Measurements from ENCODE around the gene PTAFR.

The PTAFR gene

DNA sequence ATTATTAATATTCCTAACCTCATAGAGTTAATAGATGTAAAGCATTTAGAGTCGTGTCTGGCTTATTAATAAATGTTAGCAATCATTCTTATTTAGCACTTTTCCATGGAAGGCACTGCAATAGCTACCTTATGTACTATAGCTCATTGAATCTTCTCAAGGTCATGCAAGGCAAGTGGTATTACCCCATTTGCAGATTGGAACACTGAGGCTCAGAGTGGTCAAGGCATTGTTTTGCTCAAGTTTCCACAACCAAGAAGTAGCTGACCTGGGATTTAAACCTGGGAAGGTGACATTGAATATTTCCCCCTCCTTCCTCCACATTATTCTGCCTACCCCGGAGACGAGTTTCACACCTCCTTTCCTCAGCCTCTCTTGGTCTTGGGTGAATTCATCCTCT is 50.3 kb downstream of the PTAFR start:
- Histone ChIP-seq H4K20me1 (no peaks in the 10 kb centered on the region), H3K9ac (no peak overlapping the region), H3K9me3 (no peaks in the 10 kb centered on the region), H3K27ac (no peak overlapping the region), H3K27me3 (no peaks in the 10 kb centered on the region), H3K36me3 (no peaks in the 10 kb centered on the region), H3K4me1 (peaks cover 31% of the 10 kb centered on the region), H3K4me3 (no peak overlapping the region), H3K4me2 (peak overlapping the region; percentile 29)
- no peak for TF ChIP-seq Cebpa-rat (IDR thresholded peaks at IDR 0.05)

DNA sequence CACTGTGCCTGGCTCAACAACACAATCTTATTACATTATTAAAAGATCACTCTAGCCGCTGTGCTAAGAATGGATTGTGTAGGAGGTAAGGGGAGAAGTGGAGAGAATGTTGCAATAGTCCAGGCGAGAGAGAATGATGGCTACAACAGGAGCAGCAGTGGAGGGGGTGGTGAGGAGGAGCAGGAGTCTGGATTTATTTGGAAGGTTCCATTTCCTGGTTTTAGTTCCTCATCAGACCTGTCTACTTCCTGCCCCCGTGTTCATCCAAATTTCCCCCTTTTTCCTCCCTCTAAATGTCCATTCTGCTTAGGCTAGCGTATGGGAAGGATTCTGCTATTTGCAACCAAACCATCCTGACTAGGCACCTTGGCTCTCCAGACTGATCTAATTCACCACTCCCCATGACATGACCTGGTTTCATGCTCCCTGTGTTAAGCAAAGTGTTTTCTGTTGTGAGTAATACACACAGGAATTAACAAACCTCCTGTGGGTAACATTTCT is 53.0 kb downstream of the PTAFR start:
- Histone ChIP-seq H3K4me1 (peaks cover 31% of the 10 kb centered on the region), H3K27me3 (no peaks in the 10 kb centered on the region), H3K4me3 (no peak overlapping the region), H4K20me1 (no peaks in the 10 kb centered on the region), H3K4me2 (0 out of 2 replicates have a peak overlapping the region, but pooled peaks have one; percentile 0), H3K36me3 (no peaks in the 10 kb centered on the region), H3K9me3 (no peaks in the 10 kb centered on the region), H3K9ac (no peak overlapping the region), H3K27ac (0 out of 2 replicates have a peak overlapping the region, but pooled peaks have one; percentile 13)
- no peak for TF ChIP-seq Cebpa-rat (IDR thresholded peaks at IDR 0.05)

DNA sequence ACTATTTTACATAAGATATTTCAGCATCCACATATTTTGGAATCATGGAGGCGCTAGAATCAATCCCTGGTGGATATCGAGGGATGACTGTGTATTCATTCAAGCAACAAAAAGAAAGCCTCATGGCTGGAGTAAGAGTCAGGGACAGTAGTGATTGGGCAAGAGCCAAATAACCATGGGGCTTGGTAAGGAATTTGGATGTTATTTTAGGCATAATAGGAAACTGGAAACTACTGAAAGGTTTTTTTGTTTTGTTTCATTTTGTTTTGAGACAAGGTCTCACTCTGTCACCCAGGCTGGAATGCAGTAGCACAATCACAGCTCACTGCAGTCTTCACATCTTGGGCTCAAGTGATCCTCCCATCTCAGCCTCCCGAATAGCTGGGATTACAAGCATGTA is 54.3 kb downstream of the PTAFR start:
- Histone ChIP-seq H3K27me3 (no peaks in the 10 kb centered on the region), H3K27ac (no peak overlapping the region), H3K9me3 (no peaks in the 10 kb centered on the region), H4K20me1 (no peaks in the 10 kb centered on the region), H3K4me3 (no peak overlapping the region), H3K36me3 (no peaks in the 10 kb centered on the region), H3K9ac (no peak overlapping the region), H3K4me1 (peaks cover 19% of the 10 kb centered on the region), H3K4me2 (no peak overlapping the region)
- TF ChIP-seq Cebpa-rat (IDR thresholded peaks at IDR 0.05), result no peak

DNA sequence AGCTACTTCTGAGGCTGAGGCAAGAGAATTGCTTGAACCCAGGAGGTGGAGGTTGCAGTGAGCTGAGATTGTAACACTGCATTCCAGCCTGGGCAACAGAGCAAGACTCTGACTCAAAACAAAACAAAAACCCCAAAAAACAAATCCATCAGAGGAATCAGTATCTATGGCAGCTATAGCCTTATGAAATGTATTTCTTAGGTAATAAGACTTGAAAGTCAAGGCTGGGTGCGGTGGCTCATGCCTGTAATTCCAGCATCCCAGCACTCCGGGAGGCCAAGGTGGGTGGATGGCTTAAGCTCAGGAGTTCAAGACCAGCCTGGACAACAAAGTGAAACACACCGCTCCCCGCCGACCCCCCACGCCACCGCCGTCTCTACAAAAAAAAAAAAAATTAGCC is 56.9 kb downstream of the PTAFR start:
- Histone ChIP-seq H3K9me3 (no peaks in the 10 kb centered on the region), H3K36me3 (no peaks in the 10 kb centered on the region), H3K4me1 (peaks cover 7% of the 10 kb centered on the region), H3K27ac (no peak overlapping the region), H4K20me1 (no peaks in the 10 kb centered on the region), H3K4me3 (no peak overlapping the region), H3K27me3 (no peaks in the 10 kb centered on the region), H3K4me2 (no peak overlapping the region), H3K9ac (no peak overlapping the region)
- TF ChIP-seq Cebpa-rat (IDR thresholded peaks at IDR 0.05), result no peak

DNA sequence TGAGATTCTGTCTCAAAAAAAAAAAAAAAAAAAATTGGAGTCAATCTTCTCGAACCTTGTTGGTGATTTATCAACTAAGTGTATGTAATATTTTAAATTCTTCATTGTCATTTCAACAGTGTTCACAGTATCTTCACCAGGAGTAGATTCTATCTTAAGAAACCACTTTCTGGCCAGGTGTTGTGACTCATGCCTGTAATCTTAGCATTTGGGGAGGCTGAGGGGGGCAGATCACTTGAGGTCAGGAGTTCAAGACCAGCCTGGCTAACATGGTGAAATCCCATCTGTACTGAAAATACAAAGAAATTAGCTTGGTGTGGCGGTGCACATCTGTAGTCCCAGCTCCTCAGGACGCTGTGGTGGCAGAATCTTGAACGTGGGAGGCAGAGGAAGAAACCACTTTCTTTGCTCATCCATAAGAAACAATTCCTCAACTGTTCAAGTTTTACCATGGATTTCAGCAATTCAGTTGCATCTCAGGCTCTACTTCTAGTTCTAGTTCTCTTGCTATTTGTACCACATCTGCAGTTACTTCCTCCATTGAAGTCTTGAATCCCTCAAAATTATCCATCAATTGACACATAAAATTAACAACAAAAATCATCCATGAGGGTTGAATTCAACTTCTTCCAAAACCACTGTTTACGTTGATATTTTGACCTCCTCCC is 57.7 kb downstream of the PTAFR start:
- Histone ChIP-seq H3K4me2 (no peak overlapping the region), H4K20me1 (no peaks in the 10 kb centered on the region), H3K4me3 (no peak overlapping the region), H3K27ac (no peak overlapping the region), H3K36me3 (no peaks in the 10 kb centered on the region), H3K9ac (no peak overlapping the region), H3K27me3 (no peaks in the 10 kb centered on the region), H3K9me3 (no peaks in the 10 kb centered on the region), H3K4me1 (peaks cover 7% of the 10 kb centered on the region)
- no peak for TF ChIP-seq Cebpa-rat (IDR thresholded peaks at IDR 0.05)

DNA sequence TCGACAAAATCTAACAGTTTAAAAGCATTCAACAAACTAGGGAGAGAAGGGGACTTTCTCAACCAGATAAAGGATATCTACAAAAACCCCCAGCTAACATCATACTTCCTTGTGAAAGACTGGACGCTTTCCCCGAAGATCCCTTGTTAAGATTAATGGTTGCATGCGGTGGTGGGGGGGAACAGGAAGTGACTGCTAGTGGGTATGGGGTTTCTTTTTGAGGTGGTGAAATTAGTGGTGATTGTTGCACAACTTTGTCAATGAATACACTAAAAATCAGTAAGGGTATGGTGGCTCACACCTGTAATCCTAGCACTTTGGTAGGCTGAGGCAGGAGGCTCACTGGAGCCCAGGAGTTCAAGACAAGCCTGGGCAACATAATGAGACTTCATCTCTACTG is 61.2 kb downstream of the PTAFR start:
- Histone ChIP-seq H3K36me3 (no peaks in the 10 kb centered on the region), H3K9ac (no peak overlapping the region), H3K4me3 (no peak overlapping the region), H3K27me3 (no peaks in the 10 kb centered on the region), H3K4me1 (peaks cover 9% of the 10 kb centered on the region; the same call in 1 of the 2 replicates), H3K27ac (no peak overlapping the region), H3K4me2 (no peak overlapping the region), H4K20me1 (no peaks in the 10 kb centered on the region), H3K9me3 (no peaks in the 10 kb centered on the region)
- TF ChIP-seq Cebpa-rat (IDR thresholded peaks at IDR 0.05), result no peak

DNA sequence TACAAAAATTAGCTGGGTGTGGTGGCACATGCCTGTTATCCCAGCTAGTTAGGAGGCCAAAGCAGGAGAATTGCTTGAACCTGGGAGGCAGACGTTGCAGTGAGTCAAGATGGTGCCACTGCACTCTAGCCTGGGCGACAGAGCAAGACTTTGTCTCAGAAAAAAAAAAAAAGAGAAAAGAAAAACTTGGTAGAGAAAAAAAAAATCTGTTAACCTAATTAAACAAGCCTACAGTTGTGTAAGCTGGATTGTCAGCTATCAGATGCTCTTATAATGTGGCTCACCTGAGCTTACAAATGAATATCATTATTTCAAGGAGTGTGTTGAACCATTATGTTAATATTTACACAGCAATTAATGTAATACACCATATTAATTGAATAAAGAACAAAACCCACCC is 61.6 kb downstream of the PTAFR start:
- no peaks in the 10 kb centered on the region for H3K9me3 ChIP-seq
- no peak overlapping the region for H3K4me2 ChIP-seq
- no peaks in the 10 kb centered on the region for H3K27me3 ChIP-seq
- no peak overlapping the region for H3K4me3 ChIP-seq
- no peak for TF ChIP-seq Cebpa-rat (IDR thresholded peaks at IDR 0.05)
- no peaks in the 10 kb centered on the region for H3K36me3 ChIP-seq
- no peaks in the 10 kb centered on the region for H4K20me1 ChIP-seq
- no peak overlapping the region for H3K9ac ChIP-seq
- H3K4me1 ChIP-seq, result peaks cover 9% of the 10 kb centered on the region; the same call in 1 of the 2 replicates
- H3K27ac ChIP-seq, result no peak overlapping the region

DNA sequence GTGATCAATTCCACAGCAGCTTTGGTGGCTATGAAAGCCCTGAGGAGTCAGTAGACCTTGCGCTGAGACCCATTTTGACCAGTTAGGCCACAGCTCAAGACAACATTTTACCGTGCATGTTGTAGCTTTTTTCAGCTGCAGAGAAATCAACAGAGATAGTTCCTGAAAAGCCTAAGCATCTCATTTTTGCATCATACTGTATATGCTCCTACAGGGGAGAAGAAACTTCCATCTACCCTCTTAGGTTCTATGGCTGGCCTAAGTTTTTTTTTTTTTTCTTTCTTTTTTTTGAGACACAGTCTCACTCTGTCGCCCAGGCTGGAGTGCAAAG is 63.3 kb downstream of the PTAFR start:
- no peak overlapping the region for H3K27ac ChIP-seq
- no peak overlapping the region for H3K9ac ChIP-seq
- H4K20me1 ChIP-seq, result no peaks in the 10 kb centered on the region
- H3K4me1 ChIP-seq, result peaks cover 9% of the 10 kb centered on the region; the same call in 1 of the 2 replicates
- no peak overlapping the region for H3K4me3 ChIP-seq
- H3K4me2 ChIP-seq, result no peak overlapping the region
- no peaks in the 10 kb centered on the region for H3K36me3 ChIP-seq
- TF ChIP-seq Cebpa-rat (IDR thresholded peaks at IDR 0.05), result no peak
- H3K27me3 ChIP-seq, result no peaks in the 10 kb centered on the region
- no peaks in the 10 kb centered on the region for H3K9me3 ChIP-seq

DNA sequence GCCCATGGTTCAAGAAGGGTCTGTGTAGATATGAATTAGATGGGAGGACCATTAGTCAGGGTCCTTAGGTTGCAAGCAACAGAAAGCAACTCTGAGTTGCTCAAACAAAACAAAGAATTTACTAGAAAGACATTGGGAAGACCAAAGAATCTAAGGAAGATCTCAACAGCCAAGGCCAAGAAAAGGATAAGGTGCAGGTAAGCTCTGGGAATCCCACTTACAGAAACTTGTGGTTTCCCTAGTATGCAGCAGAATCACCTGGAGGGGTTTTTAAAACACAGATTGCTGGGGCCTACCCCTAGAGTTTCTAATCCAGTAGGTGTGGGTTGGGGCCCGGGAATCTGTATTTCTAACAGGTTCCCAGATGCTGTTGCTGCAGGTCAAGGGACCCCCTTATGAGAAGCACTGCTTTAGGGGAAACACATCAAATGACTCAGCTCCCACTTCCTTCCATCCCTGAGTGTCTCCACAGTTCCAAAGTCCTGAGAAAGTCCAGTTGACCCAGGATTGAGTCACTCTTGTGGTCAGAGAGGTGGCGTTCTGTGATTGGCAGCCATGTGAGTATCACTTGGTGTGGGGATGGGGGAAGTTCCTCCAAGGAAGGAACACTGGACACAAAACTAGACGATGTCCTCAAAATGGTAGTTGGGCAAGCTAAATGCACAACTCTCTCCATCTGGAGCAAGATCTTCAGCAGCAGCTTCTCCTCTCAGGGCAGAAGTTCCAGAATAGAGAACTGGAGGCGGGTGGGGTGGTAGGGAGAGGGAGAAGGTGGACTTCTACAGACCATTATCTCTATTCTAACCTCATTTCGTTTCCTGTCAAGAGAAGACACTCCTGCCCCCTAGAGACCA is 63.9 kb downstream of the PTAFR start:
- Histone ChIP-seq H3K27ac (no peak overlapping the region), H3K36me3 (no peaks in the 10 kb centered on the region), H3K27me3 (no peaks in the 10 kb centered on the region), H3K4me2 (no peak overlapping the region), H3K9ac (no peak overlapping the region), H4K20me1 (no peaks in the 10 kb centered on the region), H3K4me1 (peaks cover 9% of the 10 kb centered on the region; the same call in 1 of the 2 replicates), H3K9me3 (no peaks in the 10 kb centered on the region), H3K4me3 (no peak overlapping the region)
- TF ChIP-seq Cebpa-rat (IDR thresholded peaks at IDR 0.05), result no peak

DNA sequence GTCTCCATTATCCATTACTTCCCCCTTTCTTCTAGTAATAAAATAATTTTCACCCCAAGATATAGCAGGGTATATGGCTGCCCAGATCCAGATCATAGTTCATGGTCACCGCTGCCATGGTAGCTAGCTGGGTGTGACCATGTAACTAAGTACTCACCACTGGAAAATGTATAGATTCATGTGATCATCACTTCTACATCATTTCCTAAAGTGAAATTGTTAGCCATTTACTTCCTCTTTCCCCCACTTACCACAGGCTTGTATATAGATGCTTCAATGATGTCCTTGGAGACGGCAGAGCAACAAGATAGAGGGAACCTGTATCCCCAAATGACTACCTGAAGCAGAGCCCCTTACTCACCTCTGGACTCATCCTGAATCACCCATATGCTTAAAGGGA is 65.3 kb downstream of the PTAFR start:
- Histone ChIP-seq H3K27ac (no peak overlapping the region), H3K4me2 (no peak overlapping the region; the same call in 1 of the 2 replicates), H3K27me3 (no peaks in the 10 kb centered on the region), H3K9me3 (no peaks in the 10 kb centered on the region), H3K9ac (no peak overlapping the region), H3K4me1 (peaks cover 9% of the 10 kb centered on the region; the same call in 1 of the 2 replicates), H4K20me1 (no peaks in the 10 kb centered on the region), H3K4me3 (no peak overlapping the region), H3K36me3 (no peaks in the 10 kb centered on the region)
- TF ChIP-seq Cebpa-rat (IDR thresholded peaks at IDR 0.05), result no peak
